ENCODE results near the gene MCM7. TPM values are rescaled to one million over a fixed set of nuclear protein-coding genes. Genes with fewer than 3 reads are reported as not detected.
A peak's percentile ranks its signal among the peaks of the same experiment; 100 is the strongest.

The MCM7 gene
- polyA plus RNA-seq, 3 donors = 6.9 to 61.1 (median 8.8) TPM

- H3K27ac Mint-ChIP-seq = peak overlapping the region in 3 of 7 donors; percentile 10 to 68 (median 20)
- H3K9me3 Mint-ChIP-seq = peaks cover 0 to 7% (median 4%) of the 10 kb centered on the region in 7 donors
- H3K27me3 Mint-ChIP-seq (ENCODE audit: low read depth in 3 of 3) = peaks cover 4 to 15% (median 12%) of the 10 kb centered on the region in 3 donors
- 98% methylated on average over 7 of the region's 7 CpGs for WGBS (ENCODE audit: insufficient coverage)
- H3K36me3 Mint-ChIP-seq = peaks cover 37 to 53% of the 10 kb centered on the region in 2 donors
- intact Hi-C loops (cut with micrococcal nuclease) = no loop called here
- no peak overlapping the region for H2AFZ ChIP-seq (ENCODE audit: insufficient read depth, low read depth, low read length, poor library complexity, severe bottlenecking)
- no peaks in the 10 kb centered on the region for H3K27me3 ChIP-seq (ENCODE audit: control insufficient read depth in 2 of 2, insufficient read depth in 2 of 2, low read length in 2 of 2)
- no peak for TF ChIP-seq CTCF (IDR thresholded peaks at IDR 0.05)
- no peak overlapping the region for H3K4me3 Mint-ChIP-seq
- no peak overlapping the region for H3K9ac ChIP-seq (ENCODE audit: insufficient read depth, low read length, poor library complexity, severe bottlenecking)
- H3K4me2 ChIP-seq (replicated peaks; ENCODE audit: extremely low read depth, low read length, poor library complexity, severe bottlenecking) = no peak overlapping the region
- peaks cover 46% of the 10 kb centered on the region for H3K79me2 ChIP-seq (ENCODE audit: insufficient read depth, low read length)
- peaks cover 36 to 55% of the 10 kb centered on the region in 2 donors for H3K36me3 ChIP-seq (replicated peaks in 1 of 2; ENCODE audit: control insufficient read depth in 1 of 2, insufficient read depth in 2 of 2, low read length in 2 of 2)
- peaks cover 21% of the 10 kb centered on the region for H4K20me1 ChIP-seq (ENCODE audit: insufficient read depth, low read length)
- H3K4me3 ChIP-seq (replicated peaks in 1 of 3; ENCODE audit: low read depth in 2 of 3, low read length in 3 of 3) = no peak overlapping the region
- H3K4me1 Mint-ChIP-seq = peaks cover 28% of the 10 kb centered on the region
- H3K9me3 ChIP-seq (replicated peaks in 1 of 2; ENCODE audit: control insufficient read depth in 1 of 2, insufficient read depth in 1 of 2, low read length in 2 of 2) = no peaks in the 10 kb centered on the region
- H3K4me1 ChIP-seq (ENCODE audit: control insufficient read depth in 1 of 2, insufficient read depth in 2 of 2, low read length in 2 of 2) = peaks cover 27% of the 10 kb centered on the region in 2 donors
- no peak for DNase-seq
- H3K27ac ChIP-seq (ENCODE audit: low read depth in 1 of 2, low read length in 2 of 2) = no peak overlapping the region
Observed at GRCh38 chr7:100079024-100079560, 22.1 kb downstream of the MCM7 start.

GRCh38 chr7:100077205-100077604 is 24.0 kb downstream of the MCM7 start:
- no peak overlapping the region for H3K27ac ChIP-seq (ENCODE audit: low read depth in 1 of 2, low read length in 2 of 2)
- Mint-ChIP-seq H3K27me3 (ENCODE audit: low read depth in 3 of 3) (no peaks in the 10 kb centered on the region), H3K27ac (no peak overlapping the region), H3K4me3 (no peak overlapping the region), H3K4me1 (peaks cover 17% of the 10 kb centered on the region), H3K36me3 (peaks cover 56 to 72% of the 10 kb centered on the region in 2 donors), H3K9me3 (peaks cover 8 to 24% (median 17%) of the 10 kb centered on the region in 7 donors)
- H3K4me2 ChIP-seq (replicated peaks; ENCODE audit: extremely low read depth, low read length, poor library complexity, severe bottlenecking) = no peak overlapping the region
- peaks cover 21% of the 10 kb centered on the region for H4K20me1 ChIP-seq (ENCODE audit: insufficient read depth, low read length)
- intact Hi-C loops (cut with micrococcal nuclease) = no loop called here
- H3K79me2 ChIP-seq (ENCODE audit: insufficient read depth, low read length) = peaks cover 46% of the 10 kb centered on the region
- peaks cover 16 to 17% of the 10 kb centered on the region in 2 donors for H3K4me1 ChIP-seq (ENCODE audit: control insufficient read depth in 1 of 2, insufficient read depth in 2 of 2, low read length in 2 of 2)
- no peak for DNase-seq
- no peak overlapping the region for H2AFZ ChIP-seq (ENCODE audit: insufficient read depth, low read depth, low read length, poor library complexity, severe bottlenecking)
- H3K9me3 ChIP-seq (replicated peaks in 1 of 2; ENCODE audit: control insufficient read depth in 1 of 2, insufficient read depth in 1 of 2, low read length in 2 of 2) = peaks cover 14 to 17% of the 10 kb centered on the region in 2 donors
- 100% methylated on average over 4 of the region's 4 CpGs for WGBS (ENCODE audit: insufficient coverage)
- H3K27me3 ChIP-seq (ENCODE audit: control insufficient read depth in 2 of 2, insufficient read depth in 2 of 2, low read length in 2 of 2) = no peaks in the 10 kb centered on the region
- H3K36me3 ChIP-seq (replicated peaks in 1 of 2; ENCODE audit: control insufficient read depth in 1 of 2, insufficient read depth in 2 of 2, low read length in 2 of 2) = peaks cover 55 to 74% of the 10 kb centered on the region in 2 donors
- TF ChIP-seq CTCF (IDR thresholded peaks at IDR 0.05) = no peak
- H3K9ac ChIP-seq (ENCODE audit: insufficient read depth, low read length, poor library complexity, severe bottlenecking) = no peak overlapping the region
- no peak overlapping the region for H3K4me3 ChIP-seq (replicated peaks in 1 of 3; ENCODE audit: low read depth in 2 of 3, low read length in 3 of 3)
